PC-3 (cell line): ENCODE measurements around the gene SUGP1. TPM values are rescaled to one million over a fixed set of nuclear protein-coding genes. Genes with fewer than 3 reads are reported as not detected.

Source experiments
- ATAC-seq: fragments of 200-7000 bp; cut with Tn5 transposase; 2 replicates; pipeline ENCODE4 v1.9.1; 2020; ENCODE audit warnings: mild to moderate bottlenecking, moderate library complexity
- BruUV-seq: library from RNA; stranded (reverse); fragments of 400-500 nt; replicated peaks from 2 replicates; lab custom pipeline; 2021; lab: Mats Ljungman, UMichigan
- CTCF ChIA-PET: fragments of 300-600 bp; sonication (Branson Sonifier 250); formaldehyde crosslinking; loops from one replicate; lab custom pipeline; 2022; ENCODE audit warnings: antibody characterized with exemption; lab: Charles Lee
- POLR2A ChIA-PET: fragments of 300-600 bp; sonication (Branson Sonifier 250); formaldehyde crosslinking; loops from one replicate; lab custom pipeline; 2022; ENCODE audit warnings: antibody characterized with exemption; ENCODE audit not compliant: unreplicated experiment; lab: Charles Lee
- DNase-seq: peaks from one replicate; pipeline ENCODE4 v3.0.0-alpha.2; 2015
- H2AFZ ChIP-seq: fragments of 300-600 bp; sonication (generic); 2 replicates; pipeline ENCODE4 v1.6.0; 2016; ENCODE audit warnings: antibody characterized with exemption, low read length
- H3F3A ChIP-seq: fragments of 300-600 bp; sonication (generic); one replicate; pipeline ENCODE4 v1.6.0; 2017; ENCODE audit warnings: antibody characterized with exemption, low read length, control low read depth, mild to moderate bottlenecking; ENCODE audit not compliant: unreplicated experiment
- H3K27ac ChIP-seq: fragments of 300-600 bp; sonication (generic); 2 replicates; pipeline ENCODE4 v1.5.1; 2016; ENCODE audit warnings: mild to moderate bottlenecking, low read length
- H3K27me3 ChIP-seq: fragments of 300-600 bp; sonication (generic); 2 replicates; pipeline ENCODE4 v1.6.1; 2016; ENCODE audit warnings: low read length, mixed read lengths
- H3K36me3 ChIP-seq: fragments of 300-600 bp; sonication (generic); 2 replicates; pipeline ENCODE4 v1.6.1; 2016; ENCODE audit warnings: low read depth, mixed run types, low read length, mixed read lengths
- H3K4me1 ChIP-seq: fragments of 300-600 bp; sonication (generic); 2 replicates; pipeline ENCODE4 v1.5.1; 2016; ENCODE audit warnings: low read length; ENCODE audit not compliant: insufficient read depth
- H3K4me2 ChIP-seq: fragments of 300-600 bp; sonication (generic); 2 replicates; pipeline ENCODE4 v1.6.0; 2016; ENCODE audit warnings: low read length
- H3K4me3 ChIP-seq: fragments of 300-600 bp; sonication (generic); 2 replicates; pipeline ENCODE4 v1.5.1; 2016; ENCODE audit warnings: mild to moderate bottlenecking, low read length, mixed read lengths
- H3K79me2 ChIP-seq: fragments of 300-600 bp; sonication (generic); 2 replicates; pipeline ENCODE4 v1.6.1; 2017; ENCODE audit warnings: low read length, mixed read lengths
- H3K9ac ChIP-seq: fragments of 300-600 bp; sonication (generic); 2 replicates; pipeline ENCODE4 v1.6.0; 2016; ENCODE audit warnings: mild to moderate bottlenecking, low read length
- H3K9me2 ChIP-seq: fragments of 300-600 bp; sonication (generic); replicated peaks from 2 replicates; pipeline ENCODE4 v1.6.1; 2016; ENCODE audit warnings: mixed run types, low read length, mixed read lengths
- H3K9me3 ChIP-seq: fragments of 300-600 bp; sonication (generic); 2 replicates; pipeline ENCODE4 v1.6.1; 2016; ENCODE audit warnings: low read length, mixed read lengths
- H4K20me1 ChIP-seq: fragments of 300-600 bp; sonication (generic); 2 replicates; pipeline ENCODE4 v1.6.1; 2016; ENCODE audit warnings: low read length, mixed read lengths
- CTCF ChIP-seq: fragments of 300-600 bp; sonication (generic); conservative IDR thresholded peaks from 2 replicates; pipeline ENCODE4 v1.5.1; 2017; ENCODE audit warnings: antibody characterized with exemption, low read depth, mild to moderate bottlenecking, low read length
- EZH2 ChIP-seq: fragments of 300-600 bp; sonication (generic); IDR thresholded peaks from one replicate; pipeline ENCODE4 v1.6.1; 2017; ENCODE audit warnings: antibody characterized with exemption, mild to moderate bottlenecking, low read length; ENCODE audit not compliant: unreplicated experiment
- EZH2phosphoT487 ChIP-seq: fragments of 300-600 bp; sonication (generic); IDR thresholded peaks from 2 replicates; pipeline ENCODE4 v1.6.1; 2018; ENCODE audit warnings: mild to moderate bottlenecking, antibody characterized with exemption, low read length, borderline replicate concordance
- intact Hi-C: fragments of 100-400 bp; cut with micrococcal nuclease; formaldehyde crosslinking; loops from 2 replicates; pipeline ENCODE4 v1.9.0; 2023
- total RNA-seq: library from RNA; depleted of rRNA; stranded (reverse); fragments of >200 nt; gene quantifications from 2 replicates; pipeline ENCODE4 v1.2.3, GENCODE V29; 2014

SUGP1 gene
- total RNA-seq, 1 experiment from 2014 or later: 42.1 TPM

GRCh38 chr19:19300613-19301012, 19.7 kb downstream of the SUGP1 start:
- intact Hi-C loops: no loop called here
- H3K79me2 ChIP-seq: no peaks in the 10 kb centered on the region
- H3K4me1 ChIP-seq: no peaks in the 10 kb centered on the region
- H3K36me3 ChIP-seq: peaks cover 17% of the 10 kb centered on the region
- no TSS peak for BruUV-seq
- DNase-seq (no peak), ATAC-seq (no peak)
- no peaks in the 10 kb centered on the region for H3K9me2 ChIP-seq
- H3K4me3 ChIP-seq: no peak overlapping the region
- no peak overlapping the region for H2AFZ ChIP-seq
- no peaks in the 10 kb centered on the region for H3F3A ChIP-seq
- ChIA-PET POLR2A (no interaction called here), CTCF (no interaction called here)
- TF ChIP-seq EZH2phosphoT487 (no peak), EZH2 (no peak)
- H3K9ac ChIP-seq: no peak overlapping the region
- no peaks in the 10 kb centered on the region for H3K9me3 ChIP-seq
- no peaks in the 10 kb centered on the region for H4K20me1 ChIP-seq
- no peak overlapping the region for H3K27ac ChIP-seq
- H3K4me2 ChIP-seq: no peak overlapping the region
- H3K27me3 ChIP-seq: no peaks in the 10 kb centered on the region

- Histone ChIP-seq H4K20me1 (no peaks in the 10 kb centered on the region), H3K9me3 (no peaks in the 10 kb centered on the region), H3K79me2 (no peaks in the 10 kb centered on the region), H3K27ac (no peak overlapping the region), H3K4me2 (no peak overlapping the region), H3K27me3 (no peaks in the 10 kb centered on the region), H3K4me3 (no peak overlapping the region), H3K9me2 (no peaks in the 10 kb centered on the region), H3K36me3 (peaks cover 29% of the 10 kb centered on the region), H3F3A (no peaks in the 10 kb centered on the region), H3K4me1 (no peaks in the 10 kb centered on the region), H3K9ac (no peak overlapping the region), H2AFZ (no peak overlapping the region)
- no peak for TF ChIP-seq CTCF
- no peak for TF ChIP-seq EZH2phosphoT487
- no peak for TF ChIP-seq EZH2
- no peak for DNase-seq
- no peak for ATAC-seq
- CTCF ChIA-PET: no interaction called here
- POLR2A ChIA-PET: no interaction called here
- BruUV-seq: no TSS peak
- intact Hi-C loops: no loop called here
These were observed 22.6 kb downstream of the SUGP1 start for GRCh38 chr19:19297759-19298158.

GRCh38 chr19:19296953-19297689, 23.2 kb downstream of the SUGP1 start:
- Histone ChIP-seq H3F3A (no peaks in the 10 kb centered on the region), H3K36me3 (peaks cover 29% of the 10 kb centered on the region), H3K4me1 (no peaks in the 10 kb centered on the region), H3K4me3 (no peak overlapping the region), H3K9ac (no peak overlapping the region), H3K27me3 (no peaks in the 10 kb centered on the region), H3K9me2 (no peaks in the 10 kb centered on the region), H3K27ac (no peak overlapping the region), H4K20me1 (no peaks in the 10 kb centered on the region), H3K4me2 (no peak overlapping the region), H3K9me3 (no peaks in the 10 kb centered on the region), H2AFZ (no peak overlapping the region), H3K79me2 (no peaks in the 10 kb centered on the region)
- ATAC-seq (no peak), DNase-seq (no peak)
- ChIA-PET CTCF (no interaction called here), POLR2A (no interaction called here)
- BruUV-seq: no TSS peak
- intact Hi-C loops: no loop called here
- TF ChIP-seq EZH2phosphoT487 (no peak), EZH2 (no peak), CTCF (no peak)
